Esophagus (tissue), 2 donors: Measurements from ENCODE around the gene YY1. TPM values are rescaled to one million over a fixed set of nuclear protein-coding genes. Genes with fewer than 3 reads are reported as not detected.

Source experiments
- H3K27ac ChIP-seq, 2 donors: one replicate each; pipeline ENCODE4 v1.5.1; 2013; ENCODE audit warnings: low read depth in 2 of 2, mild to moderate bottlenecking in 2 of 2, inconsistent platforms in 1 of 2, low read length in 1 of 2, moderate library complexity in 1 of 2
- H3K27me3 ChIP-seq, 2 donors: one replicate each; pipeline ENCODE4 v1.6.1; 2013; ENCODE audit warnings: low read length in 2 of 2, control low read depth in 1 of 2, mild to moderate bottlenecking in 1 of 2; ENCODE audit not compliant: insufficient read depth in 2 of 2, control insufficient read depth in 1 of 2
- H3K36me3 ChIP-seq, 2 donors: one replicate each; pipeline ENCODE4 v1.6.1; 2013; ENCODE audit warnings: low read length in 1 of 2; ENCODE audit not compliant: control insufficient read depth in 2 of 2, insufficient read depth in 2 of 2
- H3K4me1 ChIP-seq, 2 donors: one replicate each; pipeline ENCODE4 v1.6.1; 2013; ENCODE audit warnings: low read length in 1 of 2; ENCODE audit not compliant: control insufficient read depth in 2 of 2, insufficient read depth in 2 of 2
- H3K4me3 ChIP-seq, 2 donors: one replicate each; pipeline ENCODE4 v1.5.1; 2013; ENCODE audit warnings: low read length in 2 of 2, mild to moderate bottlenecking in 2 of 2, low read depth in 1 of 2, moderate library complexity in 1 of 2
- H3K9me3 ChIP-seq, 2 donors: one replicate each; pipeline ENCODE4 v1.6.1; 2013; ENCODE audit warnings: mild to moderate bottlenecking in 2 of 2, low read depth in 1 of 2, low read length in 1 of 2, moderate library complexity in 1 of 2; ENCODE audit not compliant: control insufficient read depth in 2 of 2, insufficient read depth in 1 of 2
- WGBS, 2 donors: extraction: QIAGEN DNeasy Blood & Tissue Kit; methylation state at CpG; one replicate each; pipeline ENCODE4 v1.1.7; 2013; 5-methylcytosine and 5-hydroxymethylcytosine counted together
- polyA plus RNA-seq, 2 donors: library from polyadenylated mRNA; stranded (reverse); fragments of 200-250 nt; gene quantifications; one replicate each; pipeline ENCODE4 v1.2.3, GENCODE V29; 2013
- donor health status: healthy with polysubstance abuse.
- donor health status: Bipolar disorder and iron deficiency.

The YY1 gene
- polyA plus RNA-seq, 2 donors = 24.7 to 36.9 TPM

GRCh38 chr14:100325958-100326357, 87.0 kb downstream of the YY1 start:
- WGBS, 2 donors = 64 to 67% methylated on average over 13 of the region's 13 CpGs
- Histone ChIP-seq H3K4me1 (peaks cover 4 to 19% of the 10 kb centered on the region in 2 donors), H3K9me3 (no peaks in the 10 kb centered on the region), H3K27me3 (no peaks in the 10 kb centered on the region), H3K36me3 (no peaks in the 10 kb centered on the region), H3K4me3 (no peak overlapping the region), H3K27ac (no peak overlapping the region)

- H3K36me3 ChIP-seq = no peaks in the 10 kb centered on the region
- no peak overlapping the region for H3K4me3 ChIP-seq
- H3K27ac ChIP-seq = no peak overlapping the region
Observed at GRCh38 chr14:100327128-100327527, 88.2 kb downstream of the YY1 start.

GRCh38 chr14:100328495-100329163, 89.7 kb downstream of the YY1 start:
- H3K27me3 ChIP-seq = no peaks in the 10 kb centered on the region
- H3K36me3 ChIP-seq = peaks cover 0 to 5% of the 10 kb centered on the region in 2 donors
- H3K4me3 ChIP-seq = no peak overlapping the region
- H3K27ac ChIP-seq = no peak overlapping the region
- peaks cover 8 to 16% of the 10 kb centered on the region in 2 donors for H3K4me1 ChIP-seq
- WGBS, 2 donors = 72 to 86% methylated on average over 28 to 32 of the region's 32 CpGs
- H3K9me3 ChIP-seq = no peaks in the 10 kb centered on the region

More at GRCh38 chr14:100327128-100327527, 88.2 kb downstream of the YY1 start:
- no peaks in the 10 kb centered on the region for H3K27me3 ChIP-seq
- WGBS, 2 donors = 95% methylated on average over 24 of the region's 24 CpGs
- no peaks in the 10 kb centered on the region for H3K9me3 ChIP-seq
- H3K4me1 ChIP-seq = peaks cover 5 to 16% of the 10 kb centered on the region in 2 donors

GRCh38 chr14:100329233-100330006, 90.5 kb downstream of the YY1 start:
- Histone ChIP-seq H3K27me3 (no peaks in the 10 kb centered on the region), H3K36me3 (peaks cover 0 to 6% of the 10 kb centered on the region in 2 donors), H3K4me3 (no peak overlapping the region), H3K4me1 (peaks cover 7 to 16% of the 10 kb centered on the region in 2 donors), H3K9me3 (no peaks in the 10 kb centered on the region), H3K27ac (no peak overlapping the region)
- WGBS, 2 donors = 87 to 88% methylated on average over 36 of the region's 36 CpGs

GRCh38 chr14:100330007-100330344, 91.0 kb downstream of the YY1 start:
- Histone ChIP-seq H3K9me3 (no peaks in the 10 kb centered on the region), H3K36me3 (peaks cover 0 to 8% of the 10 kb centered on the region in 2 donors), H3K4me1 (peaks cover 5 to 12% of the 10 kb centered on the region in 2 donors), H3K27ac (no peak overlapping the region), H3K4me3 (no peak overlapping the region), H3K27me3 (no peaks in the 10 kb centered on the region)
- WGBS, 2 donors = 83 to 93% methylated on average over 11 of the region's 11 CpGs

GRCh38 chr14:100330388-100330931, 91.5 kb downstream of the YY1 start:
- Histone ChIP-seq H3K36me3 (peaks cover 0 to 10% of the 10 kb centered on the region in 2 donors), H3K4me1 (peaks cover 5 to 8% of the 10 kb centered on the region in 2 donors), H3K4me3 (no peak overlapping the region), H3K27me3 (no peaks in the 10 kb centered on the region), H3K9me3 (no peaks in the 10 kb centered on the region), H3K27ac (no peak overlapping the region)
- WGBS, 2 donors = 80 to 82% methylated on average over 13 of the region's 13 CpGs

GRCh38 chr14:100332071-100332639, 93.2 kb downstream of the YY1 start:
- Histone ChIP-seq H3K9me3 (no peaks in the 10 kb centered on the region), H3K4me3 (no peak overlapping the region), H3K27me3 (no peaks in the 10 kb centered on the region), H3K4me1 (peaks cover 0 to 5% of the 10 kb centered on the region in 2 donors), H3K36me3 (peaks cover 0 to 15% of the 10 kb centered on the region in 2 donors), H3K27ac (no peak overlapping the region)
- 78 to 88% methylated on average over 11 of the region's 11 CpGs for WGBS, 2 donors

Other genes starting within 250 kb of the YY1 start
- gene EVL, start 173.7 kb upstream of the YY1 start, polyA plus RNA-seq = 10 to 100 TPM; 25.3 to 41.9 TPM
- 10 to 100 TPM; 24.7 to 41.8 TPM for gene DEGS2, start 79.5 kb upstream of the YY1 start, polyA plus RNA-seq
- 10 to 100 TPM; 27.9 to 67.7 TPM for gene SLC25A29, start 67.3 kb downstream of the YY1 start, polyA plus RNA-seq
- gene SLC25A47, start 84.2 kb downstream of the YY1 start, polyA plus RNA-seq = under 1 TPM; 0.01 to 0.04 TPM
- gene WDR25, start 137.3 kb downstream of the YY1 start, polyA plus RNA-seq = 1 to 10 TPM; 2.7 to 3.1 TPM